Activated CD8-positive, alpha-beta T cell treated with anti-CD3 and anti-CD28 coated beads for 36 hours (primary cell): Measurements from ENCODE around the gene RIN3. TPM values are rescaled to one million over a fixed set of nuclear protein-coding genes. Genes with fewer than 3 reads are reported as not detected.

Experiments
- ATAC-seq: fragments of 200-7000 bp; cut with Tn5 transposase; one replicate; pipeline ENCODE4 v1.10.0; 2021; ENCODE audit warnings: mild to moderate bottlenecking, moderate library complexity
- CTCF ChIA-PET: fragments of 350-600 bp; sonication (Branson Sonifier 250); formaldehyde crosslinking; loops from one replicate; lab custom pipeline; 2021; ENCODE audit warnings: antibody characterized with exemption; lab: Charles Lee
- POLR2A ChIA-PET: fragments of 350-600 bp; sonication (Branson Sonifier 250); formaldehyde crosslinking; loops from one replicate; lab custom pipeline; 2021; ENCODE audit warnings: antibody characterized with exemption; lab: Charles Lee
- DNase-seq: peaks from one replicate; pipeline ENCODE4 v3.0.0-alpha.2; 2020
- H3K27ac Mint-ChIP-seq: one replicate; pipeline ENCODE4 v1.8.0; 2021; ENCODE audit warnings: mild to moderate bottlenecking, mixed read lengths
- H3K27me3 Mint-ChIP-seq: one replicate; pipeline ENCODE4 v1.8.0; 2021; ENCODE audit warnings: mixed read lengths
- H3K36me3 Mint-ChIP-seq: one replicate; pipeline ENCODE4 v1.8.0; 2021; ENCODE audit warnings: low read depth, mixed read lengths
- H3K4me1 Mint-ChIP-seq: one replicate; pipeline ENCODE4 v1.8.0; 2021; ENCODE audit warnings: low read depth, mixed read lengths
- H3K4me3 Mint-ChIP-seq: one replicate; pipeline ENCODE4 v1.8.0; 2021; ENCODE audit warnings: mild to moderate bottlenecking, moderate library complexity, mixed read lengths
- H3K9me3 Mint-ChIP-seq: one replicate; pipeline ENCODE4 v1.8.0; 2021; ENCODE audit warnings: mixed read lengths
- CTCF ChIP-seq: fragments of 200-600 bp; IDR thresholded peaks from one replicate; pipeline ENCODE4 v1.8.0; 2022; ENCODE audit warnings: antibody characterized with exemption, mild to moderate bottlenecking
- intact Hi-C: fragments of 100-400 bp; cut with micrococcal nuclease; formaldehyde crosslinking; loops from one replicate; pipeline ENCODE4 v1.10.0; 2022
- total RNA-seq, 2 experiments: library from RNA; stranded (reverse); gene quantifications; one replicate each; pipeline ENCODE4 v1.2.3, GENCODE V29; 2021

RIN3 gene
- total RNA-seq, 2 experiments from 2014 or later: 61.3 to 62.4 TPM

- ChIA-PET POLR2A (interaction anchor here (0.7 to 2.1 kb wide), 10 partner anchors 10 to 103 kb away, joined by 3 to 10 read pairs (median 4); no protein-coding TSS in a partner anchor), CTCF (interaction anchor here (0.9 to 2.6 kb wide), 6 partner anchors 30 to 449 kb away, joined by 3 to 8 read pairs (median 4); partner anchors contain the start of gene ATXN3)
- Mint-ChIP-seq H3K27me3 (no peaks in the 10 kb centered on the region), H3K27ac (peak overlapping the region; percentile 95), H3K36me3 (peaks cover 56% of the 10 kb centered on the region), H3K4me3 (peak overlapping the region; percentile 48), H3K4me1 (peaks cover 92% of the 10 kb centered on the region), H3K9me3 (no peaks in the 10 kb centered on the region)
- no peak for DNase-seq
- no peak for TF ChIP-seq CTCF
- intact Hi-C loops: loop anchor here (2.0 to 5.0 kb wide), 2 partner anchors 31 to 122 kb away; no protein-coding TSS in a partner anchor
- ATAC-seq: no peak
Measured at GRCh38 chr14:92555465-92556111, 42.0 kb downstream of the RIN3 start.

GRCh38 chr14:92556255-92556741 is 42.7 kb downstream of the RIN3 start:
- Mint-ChIP-seq H3K4me3 (peak overlapping the region; percentile 42), H3K4me1 (peaks cover 88% of the 10 kb centered on the region), H3K36me3 (peaks cover 59% of the 10 kb centered on the region), H3K27ac (peak overlapping the region; percentile 95), H3K9me3 (no peaks in the 10 kb centered on the region), H3K27me3 (no peaks in the 10 kb centered on the region)
- POLR2A ChIA-PET: interaction anchor here (0.6 to 2.1 kb wide), 9 partner anchors 9 to 95 kb away, joined by 3 to 10 read pairs (median 4); no protein-coding TSS in a partner anchor
- no peak for TF ChIP-seq CTCF
- peak; percentile 53 for DNase-seq
- intact Hi-C loops: loop anchor here (2.0 to 5.0 kb wide), 2 partner anchors 31 to 121 kb away; no protein-coding TSS in a partner anchor
- CTCF ChIA-PET: interaction anchor here (0.9 to 2.6 kb wide), 6 partner anchors 9 to 450 kb away, joined by 3 to 8 read pairs (median 4); partner anchors contain the start of gene ATXN3
- ATAC-seq: peak; percentile 60

GRCh38 chr14:92556863-92557543 is 43.4 kb downstream of the RIN3 start:
- Mint-ChIP-seq H3K4me3 (peak overlapping the region; percentile 42), H3K27me3 (no peaks in the 10 kb centered on the region), H3K27ac (peak overlapping the region; percentile 95), H3K36me3 (peaks cover 61% of the 10 kb centered on the region), H3K4me1 (peaks cover 86% of the 10 kb centered on the region), H3K9me3 (no peaks in the 10 kb centered on the region)
- intact Hi-C loops: loop anchor here (2.0 to 5.0 kb wide), 2 partner anchors 30 to 120 kb away; no protein-coding TSS in a partner anchor
- ATAC-seq (peak; percentile 53), DNase-seq (peak; percentile 71)
- TF ChIP-seq CTCF: no peak
- ChIA-PET POLR2A (interaction anchor here (0.6 to 2.1 kb wide), 11 partner anchors 9 to 95 kb away, joined by 3 to 10 read pairs (median 3); no protein-coding TSS in a partner anchor), CTCF (interaction anchor here (0.9 to 2.6 kb wide), 4 partner anchors 8 to 56 kb away, joined by 3 to 8 read pairs (median 5); no protein-coding TSS in a partner anchor)

- Mint-ChIP-seq H3K9me3 (no peaks in the 10 kb centered on the region), H3K4me1 (peaks cover 86% of the 10 kb centered on the region), H3K36me3 (peaks cover 65% of the 10 kb centered on the region), H3K27me3 (no peaks in the 10 kb centered on the region), H3K27ac (peak overlapping the region; percentile 95), H3K4me3 (no peak overlapping the region)
- DNase-seq (no peak), ATAC-seq (no peak)
- ChIA-PET CTCF (interaction anchor here (1.2 to 1.4 kb wide), 2 partner anchors 9 to 39 kb away, joined by 3 read pairs; no protein-coding TSS in a partner anchor), POLR2A (interaction anchor here (1.0 to 1.9 kb wide), 3 partner anchors 10 to 26 kb away, joined by 3 to 6 read pairs (median 3); no protein-coding TSS in a partner anchor)
- TF ChIP-seq CTCF: no peak
- intact Hi-C loops: loop anchor here (2.0 to 5.0 kb wide), 2 partner anchors 29 to 120 kb away; no protein-coding TSS in a partner anchor
Measured at GRCh38 chr14:92557544-92557912, 43.9 kb downstream of the RIN3 start.
